GM21515 (cell line): ENCODE data around the gene CMC1.
"Not testable (repeated sequence)": the region's sequence is repeated elsewhere in the genome, so short reads cannot be mapped to it uniquely, and the experiment has no call there.

Experiments
- ATAC-seq: cut with Tn5 transposase; IDR thresholded peaks from one replicate; pipeline ENCODE4 v1.9.1; 2021; ENCODE audit not compliant: unreplicated experiment

The CMC1 gene

DNA sequence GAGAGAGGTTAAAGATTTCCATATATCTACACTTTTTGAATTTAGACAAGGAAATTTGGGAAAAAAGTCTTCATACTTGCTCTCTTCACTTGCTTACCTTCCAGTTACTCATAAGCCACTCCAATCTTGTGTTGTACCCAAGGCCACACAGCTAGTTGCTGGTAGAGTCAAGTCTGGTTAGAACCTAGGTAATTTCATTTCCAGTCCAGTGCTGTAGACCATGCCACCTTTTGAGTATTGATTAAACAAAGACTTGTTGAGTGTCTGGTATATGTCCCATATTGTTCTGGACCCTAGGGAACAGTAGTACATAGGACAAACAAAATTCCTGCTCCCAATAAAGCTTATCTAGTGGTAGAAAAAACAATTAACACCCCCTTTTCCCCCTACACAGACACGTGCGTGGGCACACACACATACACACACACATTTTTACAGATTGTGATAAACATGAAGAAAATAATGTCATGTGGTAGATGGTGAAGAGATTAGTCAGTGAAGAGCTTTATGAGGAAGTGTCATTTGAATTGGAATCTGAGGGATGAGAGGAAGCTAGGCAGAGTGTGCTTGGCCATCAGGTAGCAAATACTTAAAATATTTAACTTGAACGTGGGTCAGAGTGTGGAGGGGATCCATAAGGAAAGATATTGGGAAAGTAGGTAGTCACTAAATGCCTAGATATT is 2.1 kb downstream of the CMC1 start:
- ATAC-seq: no peak

DNA sequence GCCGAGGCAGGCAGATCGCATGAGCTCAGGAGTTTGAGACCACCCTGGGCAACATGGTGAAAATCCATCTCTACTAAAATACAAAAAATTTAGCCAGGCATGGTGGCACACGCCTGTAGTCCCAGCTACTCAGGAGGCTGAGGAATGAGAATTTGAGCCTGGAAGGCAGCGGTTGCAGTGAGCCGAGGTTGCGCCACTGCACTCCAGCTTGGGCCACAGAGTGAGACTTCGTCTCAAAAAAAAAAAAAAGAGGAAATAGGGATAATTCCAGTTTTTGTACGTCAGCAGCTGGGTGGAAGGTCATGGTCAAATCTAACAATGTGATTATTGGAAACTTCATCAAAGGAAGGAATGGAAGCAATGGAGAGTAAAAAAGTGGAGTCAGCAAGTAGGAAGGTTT is 3.1 kb downstream of the CMC1 start:
- ATAC-seq: no peak

DNA sequence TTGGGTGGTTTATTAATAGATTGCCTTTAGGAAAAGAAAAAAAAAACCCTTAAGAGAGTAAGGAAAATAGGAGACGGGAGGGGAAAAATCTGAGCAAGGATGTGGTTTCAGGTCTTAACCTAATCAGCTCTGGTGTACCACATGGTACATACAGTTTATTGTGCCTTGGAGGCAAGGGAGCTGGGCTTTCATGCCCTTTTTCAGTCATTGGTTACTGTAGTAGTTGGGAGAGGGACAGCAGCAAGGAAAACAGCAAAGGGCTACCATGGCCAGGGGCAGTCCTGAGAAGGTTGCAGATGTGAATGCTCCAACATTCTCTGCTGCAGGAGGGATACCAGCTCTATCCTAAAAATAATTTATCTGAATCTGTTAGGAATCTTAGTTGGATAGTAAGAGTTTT is 5.9 kb downstream of the CMC1 start:
- no peak for ATAC-seq

DNA sequence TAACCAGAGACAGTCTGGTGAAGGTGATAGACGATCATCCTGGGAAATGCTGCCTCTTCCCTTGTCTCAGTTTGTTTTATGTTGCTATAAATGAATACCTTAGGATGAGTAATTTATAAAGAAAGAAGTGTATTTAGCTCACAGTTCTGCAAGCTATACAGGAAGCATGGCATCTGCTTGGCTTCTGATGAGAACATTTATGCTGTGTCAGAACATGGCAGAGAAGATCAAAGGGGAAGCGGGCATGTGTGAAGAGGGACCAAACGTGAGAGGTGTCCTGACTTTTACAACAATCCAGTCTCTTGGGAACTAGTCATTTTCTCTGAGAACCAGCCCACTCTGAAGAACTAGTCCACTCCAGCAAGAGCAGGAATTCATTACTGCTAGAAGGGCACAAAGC is 9.6 kb downstream of the CMC1 start:
- ATAC-seq: no peak

DNA sequence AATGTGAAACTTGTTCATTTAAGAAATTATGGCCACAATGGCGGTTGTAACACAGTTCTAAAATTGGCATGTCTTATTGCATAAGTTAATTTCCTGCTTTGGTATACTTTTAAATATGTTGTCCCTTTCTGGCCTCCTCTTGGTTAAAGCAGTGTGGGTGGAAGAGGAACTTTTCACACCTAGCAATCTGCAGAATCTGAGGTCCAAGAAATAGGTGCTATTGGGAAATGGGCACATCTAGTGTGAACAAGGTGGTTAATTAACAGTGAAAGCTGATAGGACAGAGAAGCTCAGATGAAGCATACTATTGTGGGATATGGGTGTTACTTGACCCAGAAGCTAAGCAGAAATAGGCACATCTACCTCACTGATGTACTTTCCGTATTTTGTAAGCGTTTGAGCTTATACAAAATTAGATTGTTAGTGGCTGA is 10.6 kb downstream of the CMC1 start:
- ATAC-seq: no peak

DNA sequence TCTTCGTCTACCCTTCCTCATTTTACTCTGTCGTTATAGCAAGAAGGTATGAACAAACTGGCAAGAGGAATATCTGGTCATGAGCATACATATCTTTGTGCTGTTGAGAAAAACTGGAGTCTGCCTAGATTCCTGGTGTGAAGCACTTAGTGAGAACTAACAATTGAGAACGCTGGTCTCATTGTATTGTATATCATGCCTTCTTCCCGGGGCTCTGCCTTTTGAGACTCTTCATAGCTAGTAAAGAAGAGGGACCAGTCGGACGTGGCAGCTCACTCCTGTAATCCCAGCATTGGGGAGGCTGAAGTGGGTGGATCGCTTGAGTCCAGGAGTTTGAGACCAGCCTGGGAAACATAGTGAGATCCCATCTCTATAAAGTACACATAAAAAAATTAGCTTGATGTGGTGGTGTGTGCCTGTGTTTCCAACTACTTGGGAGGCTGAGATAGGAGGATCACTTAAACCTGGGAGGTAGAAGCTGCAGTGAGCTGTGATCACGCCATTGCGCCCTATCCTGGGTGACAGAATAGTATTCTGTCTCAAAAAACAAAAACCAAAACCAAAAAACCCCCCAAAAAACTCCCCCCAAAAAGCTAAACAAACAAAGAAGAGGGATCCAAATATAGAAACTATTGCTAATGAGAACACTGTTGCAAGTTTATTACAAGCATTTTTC is 11.8 kb downstream of the CMC1 start:
- ATAC-seq: no peak

DNA sequence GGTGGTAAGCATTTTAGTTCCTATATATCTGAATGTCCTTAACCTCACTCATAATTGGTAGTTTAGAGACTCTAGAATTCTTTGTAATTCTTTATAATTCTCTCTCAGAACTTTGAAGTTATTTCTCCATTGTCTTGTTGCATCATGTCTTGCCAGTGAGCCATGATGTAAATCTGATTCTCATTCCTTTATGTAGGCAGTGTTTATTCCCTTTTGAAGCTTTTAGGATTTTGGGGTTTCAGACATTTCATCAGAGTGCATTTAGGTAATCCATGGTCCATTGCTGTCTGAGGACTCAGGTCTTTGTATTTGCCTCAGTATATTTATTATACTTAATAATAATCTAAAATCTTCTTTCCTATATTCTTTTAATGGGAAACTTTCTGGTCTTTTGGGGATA is 20.6 kb downstream of the CMC1 start:
- no peak for ATAC-seq

DNA sequence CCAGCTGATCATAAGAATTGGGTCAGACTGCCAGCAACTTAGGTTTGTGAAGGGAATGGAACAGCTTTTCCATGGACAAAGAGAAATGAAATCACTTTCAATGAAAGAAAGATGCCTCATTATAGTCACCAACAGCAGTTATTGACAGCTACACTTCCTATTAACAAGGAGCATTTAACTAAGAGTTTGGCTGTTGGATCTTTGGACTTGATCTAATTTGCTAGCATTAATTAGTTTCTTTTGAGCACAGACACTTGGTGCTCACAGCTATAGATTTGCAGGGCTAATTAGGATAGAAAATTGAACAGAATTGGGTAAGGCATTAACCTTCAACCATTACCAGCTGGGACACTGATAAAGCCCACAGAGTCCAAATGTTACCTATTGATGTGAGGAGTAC is 24.2 kb downstream of the CMC1 start:
- no peak for ATAC-seq

DNA sequence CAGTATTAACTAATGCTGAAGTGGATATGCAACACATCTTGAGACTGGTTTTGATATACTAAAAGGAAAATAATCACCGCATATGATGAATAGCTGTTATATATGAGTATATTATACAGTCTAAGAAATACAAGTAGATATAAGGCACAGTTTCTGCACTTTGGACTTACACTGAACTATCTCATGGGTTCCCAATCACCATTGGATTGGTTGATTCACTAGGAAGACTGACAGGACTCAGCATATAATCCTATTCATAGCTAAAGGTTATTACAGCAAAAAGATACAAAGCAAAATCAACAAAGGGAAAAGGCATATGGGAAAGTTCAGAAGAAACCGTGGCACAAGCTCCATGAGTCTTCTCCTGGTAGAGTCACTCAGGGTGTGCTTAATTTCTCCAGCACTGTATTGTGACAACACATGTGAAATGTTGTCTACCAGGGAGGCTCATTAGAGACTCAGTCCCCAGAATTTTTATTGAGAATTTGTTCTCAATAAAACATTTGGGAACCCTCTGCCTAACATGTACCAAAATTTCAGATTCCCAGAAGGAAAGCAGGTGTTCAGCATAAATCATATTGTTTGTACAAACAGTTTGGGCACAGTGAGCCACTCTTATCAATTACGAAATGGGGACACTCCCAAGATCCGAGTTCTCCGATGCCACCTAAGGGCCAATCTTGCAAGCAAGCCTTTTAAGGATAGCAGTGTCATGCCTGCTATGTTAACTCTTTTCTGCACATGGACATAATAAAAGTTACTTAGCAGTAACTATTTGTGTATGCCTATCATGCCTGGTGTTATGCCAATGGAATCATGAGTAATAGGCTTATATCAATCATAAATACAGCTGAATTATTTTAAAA is 26.8 kb downstream of the CMC1 start:
- ATAC-seq: no peak

DNA sequence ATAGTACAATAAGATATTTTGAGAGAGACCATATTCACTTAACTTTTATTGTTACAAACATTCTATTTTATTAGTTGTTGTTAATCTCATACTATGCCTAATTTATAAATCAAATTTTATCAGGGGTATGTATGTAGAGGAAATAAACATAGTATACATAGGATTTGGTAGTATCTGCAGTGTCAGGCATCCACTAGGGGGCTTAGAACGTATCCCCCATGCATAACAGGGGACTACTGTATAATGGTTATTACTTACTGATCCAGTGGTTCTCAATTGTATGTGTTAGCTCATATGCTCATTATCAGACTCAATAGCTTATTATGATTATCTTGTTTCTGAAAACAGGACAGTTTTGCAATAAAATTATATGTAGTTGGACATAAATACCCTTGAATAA is 27.6 kb downstream of the CMC1 start:
- no peak for ATAC-seq

DNA sequence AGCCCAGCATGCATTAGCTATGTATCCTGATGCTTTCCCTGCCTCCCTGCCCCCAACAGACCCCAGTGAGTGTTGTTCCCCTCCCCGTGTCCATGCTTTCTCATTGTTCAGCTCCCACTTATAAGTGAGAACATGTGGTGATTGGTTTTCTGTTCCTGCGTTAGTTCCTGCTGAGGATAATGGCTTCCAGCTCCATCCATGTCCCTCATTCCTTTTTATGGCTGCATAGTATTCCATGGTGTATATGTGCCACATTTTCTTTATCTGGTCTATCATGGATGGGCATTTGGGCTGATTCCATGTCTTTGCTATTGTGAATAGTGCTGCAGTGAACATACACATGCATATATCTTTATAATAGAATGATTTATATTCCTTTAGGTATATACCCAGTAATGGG is 28.5 kb downstream of the CMC1 start:
- ATAC-seq: not testable (repeated sequence)

DNA sequence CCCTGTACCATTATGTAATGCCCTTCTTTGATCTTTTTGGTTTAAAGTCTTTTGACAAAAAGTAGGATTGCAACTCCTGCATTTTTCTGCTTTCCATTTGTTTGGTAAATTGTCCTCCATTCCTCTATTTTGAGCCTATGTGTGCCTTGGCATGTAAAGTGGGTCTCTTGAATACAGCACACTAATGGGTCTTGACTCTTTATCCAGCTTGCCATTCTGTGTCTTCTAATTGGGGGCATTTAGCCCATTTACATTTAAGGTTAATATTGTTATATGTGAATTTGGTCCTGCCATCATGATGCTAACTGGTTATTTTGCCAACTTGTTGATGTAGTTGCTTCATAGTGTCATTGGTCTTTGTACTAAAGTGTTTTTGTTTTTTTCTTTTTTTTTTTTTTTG is 32.4 kb downstream of the CMC1 start:
- ATAC-seq: no peak

DNA sequence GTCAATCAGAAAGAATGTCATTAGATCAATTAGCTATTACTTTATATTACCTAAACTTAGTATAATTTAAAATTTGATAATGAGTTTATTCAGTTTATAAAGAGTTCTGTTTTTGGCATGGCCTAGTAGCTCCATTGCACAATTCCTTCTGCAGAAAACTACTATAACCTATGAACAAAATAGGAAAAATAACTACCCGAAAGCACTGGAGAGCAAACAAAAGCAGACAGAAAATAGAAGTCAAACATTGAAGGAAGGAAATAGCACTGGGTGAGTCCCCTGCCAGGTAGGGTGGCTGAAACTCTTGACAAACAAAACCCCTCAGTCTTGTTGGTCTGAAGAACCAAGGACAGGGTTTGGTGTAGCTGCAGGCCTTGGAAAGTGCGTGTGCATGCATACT is 37.5 kb downstream of the CMC1 start:
- ATAC-seq: no peak

DNA sequence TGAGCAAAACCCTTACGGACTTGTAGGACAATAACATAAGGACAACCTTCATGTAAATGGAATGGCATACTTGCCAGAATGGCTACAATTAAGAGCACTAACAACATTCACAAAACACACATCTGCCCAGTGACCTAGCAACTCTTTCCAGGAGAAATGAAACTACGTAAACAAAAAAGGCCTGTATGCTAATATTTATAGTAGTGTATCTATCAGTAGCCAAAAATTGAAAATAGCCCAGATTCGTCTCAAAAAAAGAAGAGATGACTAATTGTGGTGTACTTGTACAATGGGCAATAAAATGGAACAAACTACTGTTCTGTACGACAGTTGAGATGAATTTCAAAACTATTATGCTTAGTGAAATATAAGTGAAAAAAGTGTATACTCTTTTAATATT is 38.4 kb downstream of the CMC1 start:
- no peak for ATAC-seq

DNA sequence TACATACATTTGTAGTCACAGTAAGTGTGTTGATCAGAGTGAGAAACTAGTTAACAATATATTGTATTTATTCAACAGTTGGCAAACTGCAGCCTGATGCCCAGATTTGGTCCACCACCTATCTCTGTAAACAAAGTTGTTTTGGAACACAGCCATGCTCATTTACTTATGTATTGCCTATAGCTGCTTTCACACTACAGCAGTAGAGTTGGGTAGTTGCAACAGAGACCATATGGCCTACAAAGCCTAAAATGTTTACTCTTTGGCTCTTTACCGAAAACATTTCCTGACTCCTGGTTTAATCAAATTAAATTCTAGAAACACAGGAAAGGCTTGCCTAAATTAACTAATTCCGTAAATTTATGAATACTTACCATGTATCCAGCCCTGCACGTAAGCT is 39.4 kb downstream of the CMC1 start:
- no peak for ATAC-seq

DNA sequence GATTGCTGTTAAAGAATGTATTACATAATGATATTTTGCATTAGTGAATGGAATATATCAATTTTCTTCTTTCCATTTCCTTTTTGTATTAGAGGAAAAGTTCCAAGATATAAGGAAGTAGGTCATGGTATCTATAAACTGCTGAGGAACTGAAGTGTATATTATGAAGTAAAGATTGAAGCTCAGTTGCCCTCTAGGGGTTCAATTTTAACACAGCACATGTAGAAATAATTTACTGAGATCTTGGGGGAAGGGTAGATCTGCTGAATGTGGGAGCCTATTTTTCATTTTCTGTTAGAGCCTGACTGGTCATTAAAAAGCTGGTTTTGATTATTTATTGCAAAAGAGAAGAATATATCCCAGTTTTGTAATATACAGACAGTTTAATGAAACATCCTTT is 45.2 kb downstream of the CMC1 start:
- peak; percentile 83 for ATAC-seq

DNA sequence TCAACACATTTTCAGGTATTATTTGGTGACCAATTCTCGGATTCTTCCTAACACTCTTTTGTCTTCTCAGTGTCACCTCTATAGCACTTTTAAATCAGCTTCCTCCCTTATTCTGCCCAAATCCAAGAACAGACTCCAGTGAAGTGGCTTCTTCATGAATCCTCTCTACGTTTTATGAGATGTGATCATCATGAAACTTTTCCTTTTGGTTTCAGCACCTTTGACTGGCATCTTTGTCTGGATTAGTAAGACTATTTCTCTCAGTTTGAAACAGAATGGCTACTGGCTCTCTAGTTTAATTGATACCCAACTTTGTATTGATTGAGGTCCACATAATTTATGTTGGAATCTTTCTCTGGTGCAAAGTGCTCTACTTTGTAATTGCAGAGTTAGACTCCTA is 45.6 kb downstream of the CMC1 start:
- ATAC-seq: no peak

DNA sequence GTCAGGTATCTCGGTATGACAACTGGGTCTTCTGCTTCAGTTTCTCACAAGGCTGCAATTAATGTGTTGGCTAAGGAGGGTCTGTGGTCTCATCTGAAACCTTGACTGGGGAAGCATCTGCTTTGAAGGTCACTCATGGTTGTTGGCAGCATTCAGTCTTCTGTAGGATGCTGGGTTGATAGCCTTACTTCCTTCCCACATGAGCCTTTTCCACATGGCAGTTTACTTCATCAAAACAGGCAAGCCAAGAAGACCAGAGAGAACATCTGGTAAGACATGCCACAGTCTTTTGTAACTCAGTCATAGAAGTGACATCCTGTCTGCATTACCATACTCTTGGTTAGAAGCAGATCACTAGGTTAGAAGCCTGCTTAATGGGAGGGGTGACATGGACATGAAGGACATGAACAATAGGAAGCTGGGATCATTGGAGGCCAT is 49.5 kb downstream of the CMC1 start:
- ATAC-seq: no peak

DNA sequence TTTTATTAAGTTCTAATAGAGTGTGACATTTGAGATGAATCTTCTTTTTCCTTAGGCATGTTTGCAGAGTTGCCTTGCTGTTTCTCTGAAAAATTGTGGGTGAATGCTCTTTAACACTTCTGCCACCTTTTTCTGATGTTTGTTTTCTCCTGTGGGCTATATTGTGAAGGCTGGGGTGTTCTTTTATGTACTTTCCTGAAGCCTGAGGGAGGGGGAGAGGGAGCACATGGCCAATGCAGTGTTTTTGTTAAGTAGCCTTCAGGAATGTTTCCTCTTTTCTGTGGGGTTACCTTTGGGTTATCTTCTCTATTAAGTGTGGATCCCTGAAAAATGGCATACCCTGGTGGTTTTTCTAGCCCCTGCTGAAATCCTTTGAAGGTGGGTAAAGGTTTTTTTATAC is 50.2 kb downstream of the CMC1 start:
- no peak for ATAC-seq

DNA sequence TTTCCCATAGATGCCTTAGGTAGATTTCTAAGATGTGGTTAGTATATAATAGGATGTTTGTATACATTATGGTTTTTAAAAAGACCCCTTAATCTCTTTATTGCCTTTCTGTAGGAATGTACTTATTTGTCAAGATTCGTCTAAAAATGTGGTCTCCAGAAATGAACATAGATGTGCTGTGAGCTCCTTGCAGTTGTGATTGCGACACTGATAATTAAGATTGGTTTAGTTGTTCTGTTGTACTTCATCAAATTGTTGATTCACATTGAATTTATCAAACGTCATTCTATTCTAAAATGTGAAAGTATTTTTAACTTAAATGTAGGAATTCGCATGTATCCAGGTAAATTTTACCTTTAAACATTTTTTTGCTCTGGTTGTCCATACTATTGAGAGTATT is 51.2 kb downstream of the CMC1 start:
- no peak for ATAC-seq

DNA sequence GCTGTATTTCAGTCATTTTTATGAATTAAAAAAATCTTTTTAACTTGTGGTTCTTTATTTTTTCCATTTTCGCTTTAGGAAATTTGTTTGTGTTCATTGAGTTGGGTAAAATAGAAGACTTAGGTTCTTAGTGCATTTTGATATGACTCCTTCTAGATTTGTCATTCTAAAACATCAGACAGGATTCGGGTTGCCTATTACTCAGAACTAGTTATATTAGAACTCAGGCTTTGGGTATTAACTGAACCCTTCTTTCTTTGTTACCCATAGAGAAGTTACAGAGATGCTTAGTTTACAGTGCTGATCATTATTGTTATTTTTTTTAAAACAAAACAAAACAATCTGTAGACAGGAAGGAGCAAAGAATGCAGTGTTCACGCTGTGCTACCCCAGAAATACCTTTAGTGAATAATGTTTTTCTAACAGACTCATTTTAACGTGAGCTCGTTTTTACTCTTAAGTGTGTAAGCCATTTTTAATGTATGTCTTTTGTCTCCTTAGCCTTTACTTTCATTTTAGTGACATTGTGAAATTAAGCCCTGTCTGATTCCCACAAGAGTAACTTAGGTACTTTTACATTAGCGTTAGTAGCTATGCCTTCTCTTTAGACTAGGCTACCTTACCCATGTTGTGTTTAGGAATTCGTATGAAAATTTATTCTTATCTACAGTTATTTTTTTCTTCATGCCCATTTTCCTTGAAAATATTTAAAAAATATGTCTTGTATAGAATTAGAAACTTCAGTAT is 53.4 kb downstream of the CMC1 start:
- ATAC-seq: no peak
